Lower leg skin (tissue), 4 donors: ENCODE results near the gene LDB2. TPM values are rescaled to one million over a fixed set of nuclear protein-coding genes. Genes with fewer than 3 reads are reported as not detected.

ENCODE experiments used
- DNase-seq, 2 donors: peaks; one replicate each; pipeline ENCODE4 v3.0.0-alpha.2; 2019; ENCODE audit warnings: low spot score in 2 of 2
- H3K4me3 ChIP-seq: fragments of 200-600 bp; sonication (generic); 2 replicates; pipeline ENCODE4 v1.5.1; 2017; ENCODE audit warnings: mild to moderate bottlenecking, low read depth; ENCODE audit not compliant: poor library complexity, severe bottlenecking
- CTCF ChIP-seq, 3 donors: fragments of 450-650 bp; IDR thresholded peaks; one replicate each; pipeline ENCODE4 v1.5.1; 2016; ENCODE audit warnings: antibody characterized with exemption in 3 of 3, mild to moderate bottlenecking in 3 of 3, moderate library complexity in 2 of 3
- POLR2A ChIP-seq, 2 donors: fragments of 450-650 bp; IDR thresholded peaks; one replicate each; pipeline ENCODE4 v1.6.1; 2016 to 2017; ENCODE audit warnings: antibody characterized with exemption in 2 of 2, mild to moderate bottlenecking in 1 of 2, moderate library complexity in 1 of 2
- WGBS, 2 donors: methylation state at CpG; one replicate each; pipeline ENCODE4 v1.1.5; 2018; 5-methylcytosine and 5-hydroxymethylcytosine counted together
- intact Hi-C: fragments of 100-400 bp; cut with DNase I; formaldehyde crosslinking; loops from one replicate; pipeline ENCODE4 v1.15.0; 2023; ENCODE audit warnings: low total_unique reads
- total RNA-seq, 4 donors: library from RNA; depleted of rRNA; stranded (reverse); fragments of >200 nt; gene quantifications; one replicate each; pipeline ENCODE4 v1.1.0, GENCODE V29; 2016

The LDB2 gene
- total RNA-seq, 4 donors from 2014 or later: 5.4 to 14.0 (median 7.8) TPM

GRCh38 chr4:16837475-16837874 lies 61.0 kb downstream of the LDB2 start:
- WGBS, 2 donors: 57 to 72% methylated on average over 3 of the region's 3 CpGs

GRCh38 chr4:16836324-16836723 lies 62.1 kb downstream of the LDB2 start:
- TF ChIP-seq POLR2A (IDR thresholded peaks at IDR 0.05) (no peak), CTCF (IDR thresholded peaks at IDR 0.05) (no peak)
- no peak for DNase-seq
- H3K4me3 ChIP-seq: no peak overlapping the region
- intact Hi-C loops: no loop called here
- 83 to 87% methylated on average over 2 of the region's 2 CpGs for WGBS, 2 donors

More at GRCh38 chr4:16837475-16837874, 61.0 kb downstream of the LDB2 start:
- TF ChIP-seq POLR2A (IDR thresholded peaks at IDR 0.05): no peak
- no peak for TF ChIP-seq CTCF (IDR thresholded peaks at IDR 0.05)
- DNase-seq: no peak
- H3K4me3 ChIP-seq: no peak overlapping the region
- intact Hi-C loops: no loop called here

GRCh38 chr4:16835597-16836247 lies 62.7 kb downstream of the LDB2 start:
- intact Hi-C loops: no loop called here
- H3K4me3 ChIP-seq: no peak overlapping the region
- TF ChIP-seq POLR2A (IDR thresholded peaks at IDR 0.05) (no peak), CTCF (IDR thresholded peaks at IDR 0.05) (no peak)
- DNase-seq: no peak
- WGBS, 2 donors: 85 to 86% methylated on average over 2 of the region's 2 CpGs

GRCh38 chr4:16834814-16835213 lies 63.6 kb downstream of the LDB2 start:
- intact Hi-C loops: no loop called here
- H3K4me3 ChIP-seq: no peak overlapping the region
- WGBS, 2 donors: 93 to 98% methylated on average over 2 of the region's 2 CpGs
- DNase-seq: no peak
- TF ChIP-seq POLR2A (IDR thresholded peaks at IDR 0.05) (no peak), CTCF (IDR thresholded peaks at IDR 0.05) (no peak)

GRCh38 chr4:16833722-16834121 lies 64.7 kb downstream of the LDB2 start:
- intact Hi-C loops: no loop called here
- H3K4me3 ChIP-seq: no peak overlapping the region
- no peak for TF ChIP-seq CTCF (IDR thresholded peaks at IDR 0.05)
- TF ChIP-seq POLR2A (IDR thresholded peaks at IDR 0.05): no peak
- no peak for DNase-seq
- 89 to 94% methylated on average over 4 of the region's 4 CpGs for WGBS, 2 donors

- TF ChIP-seq POLR2A (IDR thresholded peaks at IDR 0.05) (no peak), CTCF (IDR thresholded peaks at IDR 0.05) (no peak)
- 87 to 88% methylated on average over 3 of the region's 3 CpGs for WGBS, 2 donors
- no peak overlapping the region for H3K4me3 ChIP-seq
- no peak for DNase-seq
- intact Hi-C loops: no loop called here
These were observed 68.4 kb downstream of the LDB2 start for GRCh38 chr4:16830081-16830480.
